Fibroblast of mammary gland (primary cell): ENCODE results near the gene FOXA1.

Source experiments
- DNase-seq: peaks from one replicate; pipeline ENCODE4 v3.0.0-alpha.2; 2010; ENCODE audit warnings: low read depth
- H3K4me3 ChIP-seq: 2 replicates; pipeline ENCODE4 v1.5.1; 2011; ENCODE audit warnings: low read depth, mild to moderate bottlenecking, low read length, moderate library complexity; ENCODE audit not compliant: control insufficient read depth
- TF ChIP-seq, protein P1 (sequence below): conservative IDR thresholded peaks from 2 replicates; pipeline ENCODE4 v1.5.1; 2011; ENCODE audit warnings: low read depth, low read length, inconsistent platforms; ENCODE audit not compliant: control insufficient read depth, insufficient read depth

FOXA1 gene

DNA sequence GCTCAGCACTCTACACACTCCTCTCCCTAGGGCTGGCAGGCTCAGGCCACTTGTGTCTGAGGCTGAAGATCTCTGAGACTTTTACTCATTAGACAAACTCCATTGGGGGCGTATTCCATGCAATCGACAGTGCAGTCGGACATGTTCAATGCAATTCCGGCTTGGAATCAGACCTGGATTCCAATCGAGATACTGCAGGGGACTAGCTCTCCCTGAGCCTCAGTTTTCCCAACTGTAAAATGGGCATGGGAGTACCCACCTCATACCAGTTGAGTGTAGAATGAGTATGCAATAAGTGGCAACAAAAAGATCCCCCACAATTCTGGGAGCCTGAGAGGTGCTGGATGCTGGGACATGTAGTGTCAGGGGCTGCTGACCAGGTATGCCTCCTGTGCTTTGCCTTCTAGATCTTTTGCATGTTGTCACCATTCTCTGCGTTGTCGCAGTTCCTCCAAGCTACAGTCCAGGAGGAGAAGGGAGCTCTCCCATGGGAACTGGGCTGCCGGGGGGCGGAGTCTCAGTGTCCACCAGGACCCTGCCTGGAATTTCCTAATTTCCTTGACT is 8.7 kb upstream of the FOXA1 start:
- TF ChIP-seq, protein P1, sequence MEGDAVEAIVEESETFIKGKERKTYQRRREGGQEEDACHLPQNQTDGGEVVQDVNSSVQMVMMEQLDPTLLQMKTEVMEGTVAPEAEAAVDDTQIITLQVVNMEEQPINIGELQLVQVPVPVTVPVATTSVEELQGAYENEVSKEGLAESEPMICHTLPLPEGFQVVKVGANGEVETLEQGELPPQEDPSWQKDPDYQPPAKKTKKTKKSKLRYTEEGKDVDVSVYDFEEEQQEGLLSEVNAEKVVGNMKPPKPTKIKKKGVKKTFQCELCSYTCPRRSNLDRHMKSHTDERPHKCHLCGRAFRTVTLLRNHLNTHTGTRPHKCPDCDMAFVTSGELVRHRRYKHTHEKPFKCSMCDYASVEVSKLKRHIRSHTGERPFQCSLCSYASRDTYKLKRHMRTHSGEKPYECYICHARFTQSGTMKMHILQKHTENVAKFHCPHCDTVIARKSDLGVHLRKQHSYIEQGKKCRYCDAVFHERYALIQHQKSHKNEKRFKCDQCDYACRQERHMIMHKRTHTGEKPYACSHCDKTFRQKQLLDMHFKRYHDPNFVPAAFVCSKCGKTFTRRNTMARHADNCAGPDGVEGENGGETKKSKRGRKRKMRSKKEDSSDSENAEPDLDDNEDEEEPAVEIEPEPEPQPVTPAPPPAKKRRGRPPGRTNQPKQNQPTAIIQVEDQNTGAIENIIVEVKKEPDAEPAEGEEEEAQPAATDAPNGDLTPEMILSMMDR, result no peak
- no peak for DNase-seq
- H3K4me3 ChIP-seq, result no peak overlapping the region

DNA sequence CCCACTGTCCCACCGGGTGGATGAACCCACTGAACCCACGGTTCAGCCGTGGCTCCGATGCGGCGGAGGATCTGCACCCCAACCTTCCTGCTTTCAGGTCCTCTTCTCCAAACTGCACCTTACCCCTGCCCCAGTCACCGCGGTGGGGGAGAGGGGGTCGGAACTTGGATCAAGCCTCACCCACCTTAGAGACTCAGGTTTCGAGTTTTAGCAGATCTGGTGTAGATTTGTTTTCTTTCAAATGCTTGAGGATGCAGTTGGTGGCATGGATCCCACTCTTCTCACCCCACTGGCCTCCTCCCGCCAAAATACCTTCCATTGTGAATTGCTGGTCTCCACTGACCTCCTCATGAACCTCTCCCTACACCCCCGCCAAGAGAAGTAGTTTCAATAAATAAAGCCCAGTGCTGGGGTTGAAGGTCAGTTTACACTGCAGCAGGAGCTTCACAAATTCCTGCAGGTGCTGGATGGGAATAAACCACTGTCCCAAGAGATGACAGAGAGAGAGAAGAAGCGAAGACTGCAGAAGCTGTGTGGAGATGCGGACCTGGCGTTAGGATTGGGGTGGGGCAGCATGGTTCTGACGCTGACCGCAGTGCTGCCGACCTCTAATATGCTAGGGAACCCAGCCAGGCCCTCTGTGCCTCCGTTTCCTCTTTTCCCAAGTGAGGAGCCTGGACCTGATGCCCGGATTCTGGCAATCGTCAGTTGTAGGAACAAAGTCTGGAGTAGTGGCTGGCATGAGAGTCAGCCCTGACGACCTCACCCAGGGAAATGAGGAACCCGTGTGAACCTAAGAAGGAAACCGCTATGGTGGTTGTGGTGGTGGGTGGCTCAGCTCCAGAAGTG is 7.8 kb upstream of the FOXA1 start:
- TF ChIP-seq, protein P1, result no peak
- H3K4me3 ChIP-seq, result no peak overlapping the region
- no peak for DNase-seq

DNA sequence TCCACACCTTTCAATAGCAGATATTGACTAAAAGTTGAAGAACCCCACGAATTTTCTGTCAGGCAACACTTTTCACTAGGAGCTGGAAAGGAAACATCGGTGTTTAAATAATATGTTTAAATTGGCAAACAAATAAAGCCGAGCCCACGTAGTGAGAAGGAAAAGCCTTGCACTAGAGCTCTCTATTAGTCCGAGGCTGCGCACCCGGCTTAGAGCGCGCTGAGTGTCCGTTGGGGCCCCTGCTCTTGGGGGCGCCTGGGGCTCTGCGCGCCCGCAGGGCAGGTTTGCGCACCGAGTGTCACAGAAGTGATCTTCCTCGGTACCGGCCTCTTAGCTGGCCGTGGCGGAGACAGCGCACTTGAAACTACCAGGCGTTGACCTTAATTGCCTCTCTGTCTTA is 6.8 kb upstream of the FOXA1 start:
- TF ChIP-seq, protein P1, result no peak
- H3K4me3 ChIP-seq, result no peak overlapping the region
- DNase-seq, result no peak

DNA sequence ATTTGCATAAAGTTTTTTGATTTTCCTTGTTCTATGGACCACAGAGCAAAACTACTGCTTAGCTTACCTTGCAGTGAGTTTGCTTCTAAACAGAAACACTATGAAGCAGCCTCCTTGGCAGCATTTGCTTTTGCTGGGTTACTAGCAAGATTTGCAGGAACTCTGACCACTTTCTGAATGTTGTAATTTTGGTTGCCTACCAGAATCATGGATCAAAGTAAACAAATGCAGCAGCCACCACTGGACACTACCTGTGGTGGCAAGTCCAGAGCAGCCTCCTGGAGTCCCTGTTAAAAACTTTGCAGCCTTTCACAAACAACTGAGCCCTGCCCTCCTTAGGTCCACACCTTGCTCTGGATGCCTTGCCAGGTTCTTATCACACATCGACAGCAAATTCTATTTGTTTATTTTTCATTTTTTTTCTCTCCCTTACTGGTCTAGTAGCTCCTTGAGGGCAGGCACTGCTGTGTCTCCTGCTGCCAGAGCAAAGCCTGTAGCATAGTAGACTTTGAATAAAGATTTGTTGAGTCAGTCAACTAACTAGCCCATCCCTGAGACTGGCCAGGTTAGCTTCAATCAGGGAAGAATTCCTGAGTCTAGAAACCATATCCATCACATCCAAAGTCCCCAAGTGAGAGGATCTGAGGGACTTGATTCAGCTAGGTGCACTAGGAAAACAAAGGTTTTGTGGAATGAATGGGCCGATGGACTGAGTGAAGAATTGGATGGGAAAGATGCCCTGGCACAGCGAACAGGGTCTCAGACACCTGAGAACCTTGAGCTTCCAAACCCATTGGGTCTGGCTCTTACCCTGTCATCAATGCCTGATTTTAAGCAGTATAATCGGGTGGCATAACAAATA is 6.1 kb upstream of the FOXA1 start:
- H3K4me3 ChIP-seq, result no peak overlapping the region
- TF ChIP-seq, protein P1, result no peak
- no peak for DNase-seq

- TF ChIP-seq, protein P1, result no peak
- DNase-seq, result no peak
- no peak overlapping the region for H3K4me3 ChIP-seq
Observed at GRCh38 chr14:37599507-37600368, 4.7 kb upstream of the FOXA1 start.
